CD4-positive, alpha-beta T cell treated with Interleukin-4 for 1 hour (primary cell): ENCODE data around the gene DNAJB9.
A peak's percentile ranks its signal among the peaks of the same experiment; 100 is the strongest.

Experiments
- DNase-seq, 2 donors: peaks; one replicate each; pipeline ENCODE4 v3.0.0-alpha.2; 2020 to 2022

The DNAJB9 gene

DNA sequence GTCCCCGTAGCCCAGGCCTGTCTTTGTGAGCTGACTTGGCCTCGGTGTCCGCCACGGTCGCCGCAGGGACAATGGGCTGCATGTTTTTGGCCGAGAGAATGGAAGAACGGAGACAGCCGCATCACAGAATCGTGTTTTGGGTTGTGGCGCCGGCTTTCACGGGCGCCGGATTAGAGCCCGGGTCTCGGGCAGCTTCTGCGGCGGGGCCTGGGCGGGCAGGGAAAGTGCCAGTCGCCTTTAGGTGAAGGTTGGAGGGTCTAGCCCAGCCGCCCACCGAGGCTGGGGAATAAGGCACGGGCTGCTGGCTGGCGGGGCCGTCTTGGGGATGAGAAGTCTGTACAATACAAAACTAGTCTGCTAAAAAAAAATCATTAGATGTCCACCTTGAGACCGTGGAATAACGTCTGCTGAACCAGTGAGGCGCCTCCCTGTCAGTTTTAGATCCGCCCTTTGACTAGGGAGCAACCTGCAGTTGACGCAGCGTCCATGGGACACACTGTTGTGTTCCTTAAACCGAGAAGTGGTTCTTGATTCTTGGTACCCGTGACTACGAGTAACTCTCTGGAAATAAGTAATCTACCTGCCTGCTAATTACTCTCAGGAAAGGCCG is 577 bp downstream of the DNAJB9 start:
- DNase-seq: peak; percentile 58 to 61

GRCh38 chr7:108572480-108572879 is 2.8 kb downstream of the DNAJB9 start:
- DNase-seq: no peak

DNA sequence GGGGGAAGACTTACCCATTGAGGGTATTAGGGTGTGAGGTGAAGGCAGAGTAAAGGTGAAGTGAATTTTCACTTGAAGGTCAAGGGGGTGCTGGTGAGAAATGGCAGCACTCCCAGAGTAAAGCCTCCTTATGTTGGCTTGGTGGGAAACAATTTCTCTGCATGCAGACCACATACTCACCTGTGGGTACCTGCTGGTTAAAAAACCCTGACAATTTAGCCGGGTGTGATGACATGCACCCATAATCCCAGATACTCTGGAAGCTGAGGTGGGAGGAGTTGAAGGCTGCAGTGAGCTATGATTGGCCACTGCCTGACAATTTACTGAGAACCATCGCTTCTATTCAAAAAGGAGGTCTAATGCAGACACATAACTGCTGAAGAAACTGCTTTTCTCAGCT is 5.5 kb downstream of the DNAJB9 start:
- DNase-seq: no peak

DNA sequence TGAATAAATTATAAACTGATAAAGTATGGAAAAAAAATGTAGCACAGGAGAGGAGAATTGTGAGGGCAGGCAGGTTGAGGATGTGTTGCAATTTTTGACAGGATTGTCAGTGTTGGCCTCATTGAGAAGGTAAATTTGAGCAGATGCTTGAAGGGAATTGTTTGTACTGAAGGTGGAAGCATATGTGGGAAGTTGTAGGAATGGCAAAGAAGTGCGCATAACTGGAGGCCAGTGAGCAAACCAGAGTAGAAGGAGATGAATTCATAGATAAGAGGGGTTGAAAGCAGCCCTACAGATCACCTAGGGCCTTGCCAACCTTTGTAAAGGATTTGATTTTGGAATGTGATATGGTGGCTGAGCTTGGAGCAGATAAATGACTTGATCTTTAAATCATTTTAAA is 6.4 kb downstream of the DNAJB9 start:
- DNase-seq: no peak

GRCh38 chr7:108578937-108579336 is 9.3 kb downstream of the DNAJB9 start:
- DNase-seq: no peak

DNA sequence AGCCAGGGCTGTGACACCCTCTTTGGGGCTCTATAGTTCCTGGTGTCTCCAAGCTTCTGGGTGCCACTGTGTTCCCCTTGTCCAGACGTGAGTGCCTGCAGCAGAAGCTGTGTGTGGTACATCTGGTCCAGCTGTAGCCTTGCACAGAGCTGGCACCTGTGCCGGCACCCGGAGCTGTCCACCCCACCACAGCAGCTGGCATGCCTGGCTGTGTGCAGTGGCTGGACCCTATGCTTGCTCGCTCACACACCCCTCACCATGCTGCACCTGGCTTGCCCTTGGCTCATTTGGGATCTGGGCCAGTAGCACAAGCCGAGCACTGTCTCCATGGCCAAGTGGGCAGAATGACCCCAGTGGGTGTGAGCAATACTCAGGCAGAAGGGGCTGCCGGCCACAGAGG is 10.6 kb downstream of the DNAJB9 start:
- no peak for DNase-seq

- DNase-seq: no peak
Measured at GRCh38 chr7:108581655-108582491, 12.2 kb downstream of the DNAJB9 start.

DNA sequence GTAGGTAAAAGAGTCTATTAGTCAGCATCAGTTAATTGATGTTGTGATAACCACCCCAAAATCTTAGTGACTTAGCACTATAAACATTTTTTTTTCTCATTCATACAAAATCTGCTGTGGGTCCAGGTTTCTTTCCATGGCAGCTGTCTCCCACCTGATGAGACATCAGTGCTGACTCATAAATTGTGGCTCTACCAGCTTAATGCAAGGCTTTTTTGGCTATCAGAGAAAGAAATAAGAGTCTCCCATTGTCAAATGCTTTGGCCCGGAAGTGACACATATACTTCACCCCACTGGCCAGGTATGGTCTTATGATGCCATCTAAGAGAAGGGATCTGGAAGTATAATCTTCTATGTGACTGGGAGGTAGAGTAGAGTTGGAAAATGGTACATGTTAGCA is 14.5 kb downstream of the DNAJB9 start:
- no peak for DNase-seq

DNA sequence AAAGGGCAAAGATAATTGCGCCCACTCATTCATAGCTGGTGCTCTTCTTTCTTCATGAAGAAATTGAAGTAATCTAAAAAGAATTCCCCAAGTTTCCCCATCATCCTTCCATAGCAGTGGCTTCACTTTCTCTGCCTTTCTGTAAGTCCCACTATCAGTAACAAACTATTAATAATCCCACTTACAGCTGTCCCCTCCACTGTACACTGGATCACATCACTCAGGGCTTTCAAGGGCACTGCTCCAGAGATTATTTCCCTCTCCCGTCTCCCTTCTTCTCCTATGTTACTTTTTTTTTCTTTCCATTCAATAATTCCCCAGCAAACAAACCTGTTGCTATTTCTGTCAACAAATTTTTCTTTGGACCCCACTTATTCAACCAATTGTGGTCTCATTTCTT is 16.2 kb downstream of the DNAJB9 start:
- no peak for DNase-seq

- no peak for DNase-seq
Measured at GRCh38 chr7:108586274-108586710, 16.6 kb downstream of the DNAJB9 start.

GRCh38 chr7:108589199-108589598 is 19.5 kb downstream of the DNAJB9 start:
- no peak for DNase-seq

GRCh38 chr7:108589874-108590273 is 20.2 kb downstream of the DNAJB9 start:
- DNase-seq: no peak

GRCh38 chr7:108590606-108591005 is 20.9 kb downstream of the DNAJB9 start:
- DNase-seq: no peak

DNA sequence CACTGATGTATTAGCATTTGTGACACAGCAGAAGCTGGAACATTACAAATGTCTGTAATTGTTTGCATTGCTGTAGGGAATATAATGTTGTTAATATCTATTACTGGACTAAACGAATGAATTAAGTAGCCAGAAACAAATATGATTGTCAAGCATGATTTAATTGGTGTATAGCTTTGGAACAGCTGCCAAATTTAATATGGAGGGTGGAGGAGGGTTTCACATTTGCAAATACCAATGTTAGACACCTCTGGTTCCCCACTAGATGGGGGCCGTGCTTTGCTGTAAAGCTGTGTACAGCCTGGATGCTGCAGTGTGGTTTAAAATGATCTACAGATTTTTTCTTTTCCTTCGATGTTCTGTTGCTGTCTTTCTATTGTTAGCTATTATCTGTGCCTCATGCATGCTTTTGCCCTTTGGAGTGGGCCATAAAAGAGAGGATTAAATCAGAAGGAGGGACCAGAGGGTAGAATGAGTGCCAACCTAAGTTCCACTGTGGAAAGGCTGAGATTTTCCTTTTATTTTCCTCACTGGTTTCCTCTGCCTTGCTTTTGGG is 23.1 kb downstream of the DNAJB9 start:
- DNase-seq: no peak

DNA sequence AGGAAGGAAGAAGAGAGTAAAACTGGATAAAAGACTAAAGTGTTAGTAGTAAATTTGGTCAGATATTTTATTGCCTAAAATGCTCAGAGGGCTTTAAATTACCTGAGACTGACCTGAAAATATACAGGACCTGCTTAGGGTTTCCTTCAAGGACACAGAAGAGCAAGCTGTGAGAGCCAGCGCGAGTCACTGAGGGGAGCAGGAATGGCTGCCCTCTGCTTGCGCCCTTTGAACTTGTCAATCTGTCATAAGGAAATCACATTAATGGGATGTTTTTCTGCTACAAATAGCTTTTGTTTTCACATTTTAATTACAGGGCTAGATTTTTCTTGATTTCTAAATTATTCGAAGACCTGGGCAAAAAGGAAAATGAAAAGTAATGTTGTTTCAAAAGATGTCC is 26.9 kb downstream of the DNAJB9 start:
- no peak for DNase-seq

DNA sequence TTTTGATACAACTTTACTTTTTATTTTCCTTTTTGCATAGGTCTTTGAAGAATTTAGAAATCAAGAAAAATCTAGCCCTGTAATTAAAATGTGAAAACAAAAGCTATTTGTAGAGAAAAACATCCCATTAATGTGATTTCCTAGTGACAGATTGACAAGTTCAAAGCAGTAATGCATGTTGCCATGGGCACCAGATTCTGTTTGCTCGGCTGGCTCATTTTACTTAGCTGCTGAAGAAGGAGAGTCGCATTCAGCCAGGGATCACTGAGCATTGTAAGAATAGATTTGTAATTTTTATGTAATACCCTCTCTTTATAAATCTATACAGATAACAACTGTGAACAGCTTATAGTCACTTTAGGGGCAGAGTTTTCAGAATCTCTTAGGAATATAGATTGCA is 28.5 kb downstream of the DNAJB9 start:
- no peak for DNase-seq

- no peak for DNase-seq
Measured at GRCh38 chr7:108598914-108599580, 29.4 kb downstream of the DNAJB9 start.

- no peak for DNase-seq
Measured at GRCh38 chr7:108600399-108600798, 30.7 kb downstream of the DNAJB9 start.

GRCh38 chr7:108603656-108604306 is 34.1 kb downstream of the DNAJB9 start:
- DNase-seq: no peak

DNA sequence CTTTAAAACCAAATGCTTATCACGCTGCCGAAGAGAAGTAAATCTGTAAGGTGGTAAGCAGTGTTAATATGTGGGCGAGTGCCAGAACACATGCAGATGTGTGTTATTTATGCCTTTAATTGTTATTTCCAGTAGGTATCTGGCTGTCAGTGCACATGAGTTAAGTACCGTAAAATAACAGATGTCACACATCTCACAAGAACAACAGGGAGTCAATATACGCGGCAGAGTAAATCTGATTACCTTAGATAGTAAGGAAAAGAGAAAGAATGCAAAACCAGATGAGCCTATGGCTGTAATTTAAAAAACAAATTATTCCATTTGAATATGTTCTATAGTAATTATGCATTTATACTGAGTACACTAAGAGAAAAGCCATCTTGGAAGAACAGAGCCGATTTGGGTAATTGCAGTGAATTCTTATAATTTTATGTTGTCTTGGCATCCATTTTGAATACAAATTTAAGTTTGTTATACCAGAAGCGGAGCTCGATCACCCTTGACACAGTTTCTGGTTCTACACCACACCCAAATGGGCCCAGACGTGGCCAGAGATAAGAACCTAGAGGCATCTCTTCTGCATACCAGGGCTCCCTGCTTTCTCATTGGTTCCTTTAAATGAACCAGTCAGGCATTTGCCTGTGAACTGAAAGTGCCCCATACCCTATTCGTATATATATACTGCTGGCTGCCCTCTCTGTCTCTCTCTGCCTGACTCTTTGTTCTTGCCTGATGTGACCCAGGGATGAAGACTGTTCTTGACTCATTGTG is 34.8 kb downstream of the DNAJB9 start:
- no peak for DNase-seq

DNA sequence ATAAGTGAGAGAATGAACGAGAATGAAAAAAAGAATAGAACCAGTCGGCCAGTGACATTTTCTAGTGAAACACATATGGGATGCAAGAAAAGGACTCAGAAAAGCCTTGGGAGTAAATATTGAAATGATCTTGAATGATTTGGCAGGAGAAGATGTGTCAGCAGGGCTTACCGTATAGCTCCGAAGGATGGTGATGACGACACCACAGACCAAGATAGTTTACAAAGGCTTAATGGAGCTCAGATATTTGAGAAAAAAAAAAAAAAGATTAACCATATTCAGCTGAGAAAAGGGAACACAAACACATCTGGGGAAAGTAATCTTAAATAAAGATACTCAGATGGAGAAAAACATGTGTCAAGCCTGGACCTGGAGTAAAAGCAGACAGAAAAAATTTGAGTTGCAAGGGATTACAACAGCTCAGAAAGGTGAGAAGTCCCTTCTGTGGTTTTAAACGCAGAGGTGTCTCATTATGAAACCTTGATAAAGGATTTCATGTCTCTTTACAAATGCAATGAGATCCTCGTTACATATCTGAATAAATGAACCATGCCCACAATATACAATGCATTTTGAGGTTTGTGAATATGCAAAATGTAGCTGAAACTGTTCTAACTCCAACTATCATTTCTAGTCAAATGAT is 36.0 kb downstream of the DNAJB9 start:
- no peak for DNase-seq

DNA sequence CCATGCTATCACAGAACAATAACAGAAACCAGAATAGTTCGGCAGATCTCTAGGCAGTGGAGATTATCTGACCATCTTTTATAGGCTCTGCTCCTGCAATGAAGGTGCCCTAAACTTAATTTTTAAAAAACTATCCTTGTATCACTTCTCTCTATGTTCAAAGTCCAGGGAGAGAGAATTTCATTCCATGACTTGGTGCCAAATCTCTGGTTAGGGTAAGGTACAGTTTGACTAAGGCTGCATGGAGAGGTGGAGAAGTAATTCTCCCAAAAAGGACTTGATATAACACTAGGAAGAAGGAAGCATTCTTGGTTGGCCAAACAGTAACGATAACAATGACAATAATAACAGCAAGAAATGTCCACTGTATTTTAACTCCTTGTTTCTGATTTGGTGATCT is 40.0 kb downstream of the DNAJB9 start:
- DNase-seq: no peak
